Heart left ventricle (tissue), 16 donors: ENCODE measurements around the gene ANGPTL7. TPM values are rescaled to one million over a fixed set of nuclear protein-coding genes. Genes with fewer than 3 reads are reported as not detected.

ENCODE experiments used
- ATAC-seq, 4 donors: fragments of 200-7000 bp; cut with Tn5 transposase; one replicate each; pipeline ENCODE4 v1.9.1; 2020 to 2022; ENCODE audit warnings: moderate library complexity in 4 of 4, mild to moderate bottlenecking in 3 of 4, moderate number of reproducible peaks in 1 of 4
- DNase-seq, 5 donors: peaks; one replicate each; pipeline ENCODE4 v3.0.0-alpha.2; 2020
- H3K27ac ChIP-seq, 12 donors: fragments of 200-600 bp; sonication (generic) in 4 of 12; one replicate each; pipeline versions ENCODE4 v1.5.0 to v1.8.0; 2016 to 2022; ENCODE audit warnings: mild to moderate bottlenecking in 2 of 12
- H3K27me3 ChIP-seq, 9 donors: fragments of 200-600 bp; sonication (generic) in 2 of 9; one replicate each; pipeline versions ENCODE4 v1.5.1 to v1.8.0; 2016 to 2022; ENCODE audit warnings: mild to moderate bottlenecking in 3 of 9
- H3K36me3 ChIP-seq, 9 donors: fragments of 200-600 bp; sonication (generic) in 2 of 9; one replicate each; pipeline versions ENCODE4 v1.5.0 to v1.8.0; 2018 to 2022; ENCODE audit warnings: mild to moderate bottlenecking in 2 of 9
- H3K4me1 ChIP-seq, 12 donors: fragments of 200-600 bp; sonication (generic) in 4 of 12; one replicate each; pipeline versions ENCODE4 v1.5.0 to v1.8.0; 2016 to 2022; ENCODE audit warnings: mild to moderate bottlenecking in 3 of 12
- H3K4me3 ChIP-seq, 12 donors: fragments of 200-600 bp; sonication (generic) in 4 of 12; one replicate each; pipeline versions ENCODE4 v1.5.0 to v1.8.0; 2017 to 2022; ENCODE audit warnings: mild to moderate bottlenecking in 9 of 12, moderate library complexity in 4 of 12
- H3K9me3 ChIP-seq, 12 donors: fragments of 200-600 bp; sonication (generic) in 4 of 12; one replicate each; pipeline versions ENCODE4 v1.5.0 to v1.8.0; 2016 to 2022; ENCODE audit warnings: mild to moderate bottlenecking in 1 of 12
- CTCF ChIP-seq, 12 donors: fragments of 200-600 bp; sonication (generic) in 4 of 12; IDR thresholded peaks; one replicate each; pipeline versions ENCODE4 v1.5.0 to v1.8.0; 2018 to 2022; ENCODE audit warnings: antibody characterized with exemption in 12 of 12, mild to moderate bottlenecking in 5 of 12
- POLR2A ChIP-seq, 2 donors: fragments of 450-650 bp; IDR thresholded peaks; one replicate each; pipeline ENCODE4 v1.6.1; 2017; ENCODE audit warnings: antibody characterized with exemption in 2 of 2, mild to moderate bottlenecking in 2 of 2, moderate library complexity in 2 of 2
- WGBS, 4 donors: extraction: QIAGEN DNeasy Blood & Tissue Kit in 2 of 4; methylation state at CpG; one replicate each; pipeline versions ENCODE4 v1.1.5 to v1.1.7; 2013 to 2018; 5-methylcytosine and 5-hydroxymethylcytosine counted together
- intact Hi-C, 10 donors: fragments of 100-400 bp; cut with DNase I; formaldehyde crosslinking; loops; one replicate each; pipeline versions ENCODE4 v1.11.1 to v1.14.2; 2022
- polyA plus RNA-seq, 2 donors: library from polyadenylated mRNA; stranded (reverse); fragments of 200-250 nt; gene quantifications; one replicate each; pipeline ENCODE4 v1.2.3, GENCODE V29; 2013
- total RNA-seq, 9 donors: library from RNA; depleted of rRNA in 2 of 9; stranded (reverse); fragments of >200 nt in 2 of 9; fragmentation: NEBNext Ultra II Directional in 3 of 9; extraction: Animal tissue kit (Norgen Biotek cat#: 25700) in 3 of 9; gene quantifications; one replicate each; pipeline versions ENCODE4 v1.1.0 to v1.2.4, GENCODE V29; 2016 to 2023
- donor health status: ischemic (EF 13 %, LVEDD 7.1; RV severe dilation, severe dysfunction).
- donor health status: healthy with polysubstance abuse.
- donor health status: DM: no; HTN: yes; CAD: no.
- donor health status: DM: no; HTN: no; CAD: no.
- donor health status: ischemic (EF 25% LVEDD 6.9; RV normal size, moderate dysfunction).
- donor health status: ischemic (EF 25% LVEDD 5.7; RV mildly dilated, moderate dysfunction).
- donor health status: healthy.
- donor health status: DM: yes; HTN: yes; CAD: no.
- donor health status: ischemic (EF 35%, LVEDD 5.7; RV mildly dilated, moderate dysfunction).
- donor health status: nonischemic (EF 11% LVEDD 7.7; RV severe dilation, severe dysfunction).
- donor health status: DM: yes; HTN: yes; CAD: no.
- donor health status: PGD.
- donor health status: ischemic (EF 29% LVEDD 5.4; RV normal size, mild dysfunction).
- donor health status: nonischemic (EF 23%, LVEDD 6.1; RV moderate dilation, normal function).

ANGPTL7 gene
- total and polyA plus RNA-seq, 11 donors, result 0.15 to 2.6 (median 0.43) TPM; not detected in 1

GRCh38 chr1:11237356-11237755, 48.2 kb downstream of the ANGPTL7 start:
- Histone ChIP-seq H3K4me3 (no peak overlapping the region), H3K27me3 (no peaks in the 10 kb centered on the region), H3K4me1 (peaks cover 0 to 13% (median 3%) of the 10 kb centered on the region in 12 donors), H3K27ac (peak overlapping the region in 6 of 12 donors; percentile 6 to 53 (median 21)), H3K9me3 (no peaks in the 10 kb centered on the region), H3K36me3 (peaks cover 4 to 100% (median 97%) of the 10 kb centered on the region in 9 donors)
- ATAC-seq (peak in 2 of 4 donors; percentile 61 to 69), DNase-seq (no peak)
- TF ChIP-seq POLR2A (IDR thresholded peaks at IDR 0.05) (no peak), CTCF (IDR thresholded peaks at IDR 0.05) (no peak)
- WGBS, 4 donors, result 52 to 60% (median 54%) methylated on average over 6 of the region's 6 CpGs
- intact Hi-C loops, result loop anchor here in 1 of 10 donors (10.0 kb wide), 1 partner anchor 203 kb away; no protein-coding TSS in a partner anchor

- Histone ChIP-seq H3K27me3 (no peaks in the 10 kb centered on the region), H3K27ac (no peak overlapping the region), H3K4me1 (peaks cover 0 to 13% (median 3%) of the 10 kb centered on the region in 12 donors), H3K4me3 (no peak overlapping the region), H3K9me3 (no peaks in the 10 kb centered on the region), H3K36me3 (peaks cover 4 to 100% (median 97%) of the 10 kb centered on the region in 9 donors)
- 88 to 97% (median 94%) methylated on average over 7 of the region's 7 CpGs for WGBS, 4 donors
- TF ChIP-seq CTCF (IDR thresholded peaks at IDR 0.05) (no peak), POLR2A (IDR thresholded peaks at IDR 0.05) (no peak)
- intact Hi-C loops, result loop anchor here in 1 of 10 donors (10.0 kb wide), 1 partner anchor 204 kb away; no protein-coding TSS in a partner anchor
- no peak for DNase-seq
- ATAC-seq, result no peak
Measured at GRCh38 chr1:11238311-11238710, 49.2 kb downstream of the ANGPTL7 start.

- Histone ChIP-seq H3K4me1 (no peaks in the 10 kb centered on the region), H3K9me3 (no peaks in the 10 kb centered on the region), H3K27ac (no peak overlapping the region), H3K4me3 (no peak overlapping the region), H3K27me3 (no peaks in the 10 kb centered on the region), H3K36me3 (peaks cover 0 to 87% (median 82%) of the 10 kb centered on the region in 9 donors)
- no peak for TF ChIP-seq POLR2A (IDR thresholded peaks at IDR 0.05)
- TF ChIP-seq CTCF (IDR thresholded peaks at IDR 0.05), result no peak
- 88 to 93% (median 88%) methylated on average over 3 of the region's 3 CpGs for WGBS, 4 donors
- intact Hi-C loops, result loop anchor here in 2 of 10 donors (2.0 to 10.0 kb wide), 2 partner anchors 210 to 400 kb away; no protein-coding TSS in a partner anchor
- no peak for ATAC-seq
- DNase-seq, result no peak
Measured at GRCh38 chr1:11245248-11245647, 56.1 kb downstream of the ANGPTL7 start.

Other genes starting within 250 kb of the ANGPTL7 start
- gene TARDBP, start 176.7 kb upstream of the ANGPTL7 start, total RNA-seq, result 100 to 1,000 TPM in 6 of 9 donors, 10 to 100 TPM in 3; 66.9 to 115 (median 103) TPM
- gene TARDBP, start 176.7 kb upstream of the ANGPTL7 start, polyA plus RNA-seq, result 100 to 1,000 TPM in 1 of 2 donors, 10 to 100 TPM in 1; 66.3 to 138 TPM
- not detected for gene MASP2, start 142.1 kb upstream of the ANGPTL7 start, total RNA-seq
- not detected for gene MASP2, start 142.1 kb upstream of the ANGPTL7 start, polyA plus RNA-seq
- 10 to 100 TPM; 29.9 to 88.6 (median 52.7) TPM for gene SRM, start 129.3 kb upstream of the ANGPTL7 start, total RNA-seq
- gene SRM, start 129.3 kb upstream of the ANGPTL7 start, polyA plus RNA-seq, result 100 to 1,000 TPM in 1 of 2 donors, 10 to 100 TPM in 1; 69.5 to 162 TPM
- 10 to 100 TPM; 19.4 to 34.8 (median 22.5) TPM for gene EXOSC10, start 89.5 kb upstream of the ANGPTL7 start, total RNA-seq
- 10 to 100 TPM; 16.4 to 24.6 TPM for gene EXOSC10, start 89.5 kb upstream of the ANGPTL7 start, polyA plus RNA-seq
- gene MTOR, start 73.2 kb downstream of the ANGPTL7 start, total RNA-seq, result 10 to 100 TPM; 26.3 to 43.6 (median 40.6) TPM
- gene MTOR, start 73.2 kb downstream of the ANGPTL7 start, polyA plus RNA-seq, result 10 to 100 TPM; 17.4 to 31.9 TPM
- gene UBIAD1, start 83.8 kb downstream of the ANGPTL7 start, total RNA-seq, result 10 to 100 TPM; 10.2 to 17.3 (median 11.6) TPM
- 10 to 100 TPM in 1 of 2 donors, 1 to 10 TPM in 1; 5.3 to 19.4 TPM for gene UBIAD1, start 83.8 kb downstream of the ANGPTL7 start, polyA plus RNA-seq